H1 (cell line): Measurements from ENCODE around the gene RMND5A. TPM values are rescaled to one million over a fixed set of nuclear protein-coding genes. Genes with fewer than 3 reads are reported as not detected.

Experiments used
- CTCF ChIA-PET: fragments of 300-600 bp; sonication (Branson Sonifier 250); formaldehyde crosslinking; loops from one replicate; lab custom pipeline; 2021; ENCODE audit not compliant: partially characterized antibody; lab: Charles Lee
- POLR2A ChIA-PET: fragments of 300-600 bp; sonication (Branson Sonifier 250); formaldehyde crosslinking; loops from one replicate; lab custom pipeline; 2021; ENCODE audit warnings: inconsistent platforms; ENCODE audit not compliant: partially characterized antibody; lab: Charles Lee
- DNase-seq, 2 experiments: peaks; one replicate each; pipeline versions ENCODE4 v3.0.0 to v3.0.0-alpha.2; 2010 to 2022; ENCODE audit warnings: low spot score in 2 of 2, low read depth in 1 of 2, mixed read lengths in 1 of 2
- FAIRE-seq: peaks from 2 replicates; lab custom pipeline; 2011; peaks lifted over from hg19 to GRCh38; lab: Jason Lieb, UNC
- H2AFZ ChIP-seq: 2 replicates; pipeline ENCODE4 v1.8.1; 2012; ENCODE audit warnings: low read length, inconsistent platforms
- H2AK5ac ChIP-seq: 2 replicates; pipeline ENCODE4 v1.6.1; 2013; ENCODE audit warnings: low read depth, low read length
- H2BK120ac ChIP-seq: replicated peaks from 2 replicates; pipeline ENCODE3; 2013; ENCODE audit warnings: low read depth, low read length, inconsistent platforms
- H2BK12ac ChIP-seq: 2 replicates; pipeline ENCODE4 v1.6.1; 2013; ENCODE audit warnings: low read depth, low read length
- H2BK15ac ChIP-seq: 2 replicates; pipeline ENCODE4 v1.6.1; 2013; ENCODE audit warnings: low read length
- H2BK20ac ChIP-seq: 2 replicates; pipeline ENCODE4 v1.6.1; 2013; ENCODE audit warnings: low read length
- H2BK5ac ChIP-seq: 2 replicates; pipeline ENCODE4 v1.6.1; 2013; ENCODE audit warnings: low read depth, low read length
- H3K14ac ChIP-seq: 2 replicates; pipeline ENCODE4 v1.6.1; 2013; ENCODE audit warnings: inconsistent platforms; ENCODE audit not compliant: insufficient read length
- H3K18ac ChIP-seq: 2 replicates; pipeline ENCODE4 v1.6.1; 2013; ENCODE audit warnings: low read length; ENCODE audit errors: extremely low read depth
- H3K23ac ChIP-seq: 2 replicates; pipeline ENCODE4 v1.6.1; 2013; ENCODE audit warnings: inconsistent platforms; ENCODE audit not compliant: insufficient read length
- H3K23me2 ChIP-seq: 2 replicates; pipeline ENCODE4 v1.6.1; 2013; ENCODE audit warnings: low read depth, low read length
- H3K27ac ChIP-seq: 2 replicates; pipeline ENCODE4 v1.6.1; 2011; ENCODE audit warnings: low read depth, low read length, inconsistent platforms
- H3K27me3 ChIP-seq, 4 experiments: replicated peaks in 1 of 4; 1 replicate in 1 of 4; 2 replicates in 3 of 4; pipeline versions ENCODE4 v1.6.1 to v1.8.1; 2011 to 2013; ENCODE audit warnings: low read length in 3 of 4, mild to moderate bottlenecking in 3 of 4, inconsistent platforms in 2 of 4, mixed read lengths in 2 of 4, moderate library complexity in 1 of 4; ENCODE audit not compliant: control insufficient read depth in 3 of 4, insufficient read depth in 3 of 4; ENCODE audit errors: extremely low read depth in 1 of 4
- H3K36me3 ChIP-seq, 4 experiments: 2 replicates each; pipeline versions ENCODE4 v1.6.1 to v1.8.1; 2011 to 2013; ENCODE audit warnings: mild to moderate bottlenecking in 4 of 4, low read length in 3 of 4, moderate library complexity in 2 of 4, control low read depth in 1 of 4, inconsistent platforms in 1 of 4; ENCODE audit not compliant: insufficient read depth in 4 of 4, control insufficient read depth in 2 of 4
- H3K4ac ChIP-seq: replicated peaks from 2 replicates; pipeline ENCODE3; 2013; ENCODE audit warnings: low read length, low read depth, mixed read lengths, inconsistent platforms; ENCODE audit not compliant: insufficient read length
- H3K4me1 ChIP-seq, 4 experiments: replicated peaks in 1 of 4; 1 replicate in 1 of 4; 2 replicates in 3 of 4; pipeline versions ENCODE4 v1.6.1 to v1.8.1; 2011 to 2013; ENCODE audit warnings: low read length in 3 of 4, inconsistent platforms in 2 of 4, mixed read lengths in 1 of 4; ENCODE audit not compliant: insufficient read depth in 4 of 4, control insufficient read depth in 3 of 4
- H3K4me2 ChIP-seq, 2 experiments: 2 replicates each; pipeline versions ENCODE4 v1.6.1 to v1.8.1; 2011 to 2013; ENCODE audit warnings: low read depth in 2 of 2, low read length in 2 of 2, control low read depth in 1 of 2, inconsistent platforms in 1 of 2, mild to moderate bottlenecking in 1 of 2; ENCODE audit not compliant: insufficient read depth in 1 of 2
- H3K4me3 ChIP-seq, 4 experiments: fragments of 200-600, 300-600 bp in 1 of 4; sonication (generic), shearing (Covaris generic), sonication (Bioruptor Twin) in 1 of 4; 2 replicates each; pipeline versions ENCODE4 v1.5.1 to v1.8.1; 2011 to 2016; ENCODE audit warnings: low read length in 4 of 4, low read depth in 3 of 4, control low read depth in 2 of 4, inconsistent platforms in 2 of 4, mild to moderate bottlenecking in 2 of 4, mixed read lengths in 1 of 4, moderate library complexity in 1 of 4; ENCODE audit not compliant: insufficient read depth in 2 of 4; ENCODE audit errors: extremely low read depth in 1 of 4
- H3K56ac ChIP-seq: replicated peaks from 2 replicates; pipeline ENCODE3; 2013; ENCODE audit warnings: low read depth, mild to moderate bottlenecking, mixed read lengths, low read length, inconsistent platforms; ENCODE audit not compliant: insufficient read length
- H3K79me1 ChIP-seq: 2 replicates; pipeline ENCODE4 v1.6.1; 2013; ENCODE audit warnings: low read depth, low read length, control low read depth
- H3K79me2 ChIP-seq, 2 experiments: 2 replicates each; pipeline versions ENCODE4 v1.6.1 to v1.8.1; 2012 to 2013; ENCODE audit warnings: low read length in 2 of 2, mild to moderate bottlenecking in 2 of 2, inconsistent platforms in 1 of 2; ENCODE audit not compliant: insufficient read depth in 2 of 2, control insufficient read depth in 1 of 2
- H3K9ac ChIP-seq, 4 experiments: replicated peaks in 1 of 4; 1 replicate in 1 of 4; 2 replicates in 3 of 4; pipeline versions ENCODE4 v1.6.1 to v1.8.1; 2011 to 2013; ENCODE audit warnings: low read depth in 3 of 4, low read length in 3 of 4, control low read depth in 2 of 4, mild to moderate bottlenecking in 2 of 4, moderate library complexity in 2 of 4, inconsistent platforms in 1 of 4; ENCODE audit errors: extremely low read depth in 1 of 4
- H3K9me3 ChIP-seq, 2 experiments: 2 replicates each; pipeline versions ENCODE4 v1.6.1 to v1.8.1; 2012 to 2013; ENCODE audit warnings: mild to moderate bottlenecking in 2 of 2, moderate library complexity in 2 of 2, control low read depth in 1 of 2, inconsistent platforms in 1 of 2, low read depth in 1 of 2, low read length in 1 of 2, mixed read lengths in 1 of 2; ENCODE audit not compliant: insufficient read depth in 2 of 2
- H4K20me1 ChIP-seq, 2 experiments: replicated peaks in 1 of 2; 2 replicates each; pipeline versions ENCODE3 to v1.8.1; 2011 to 2013; ENCODE audit warnings: inconsistent platforms in 2 of 2, low read length in 2 of 2, mild to moderate bottlenecking in 1 of 2; ENCODE audit not compliant: insufficient read depth in 2 of 2, control insufficient read depth in 1 of 2
- H4K5ac ChIP-seq: 2 replicates; pipeline ENCODE4 v1.6.1; 2013; ENCODE audit warnings: low read length, low read depth, mixed read lengths, inconsistent platforms; ENCODE audit not compliant: insufficient read length
- H4K8ac ChIP-seq: 2 replicates; pipeline ENCODE4 v1.8.0; 2013; ENCODE audit warnings: mild to moderate bottlenecking, moderate library complexity, low read length, inconsistent platforms; ENCODE audit not compliant: insufficient read depth; ENCODE audit errors: extremely low read depth
- H4K91ac ChIP-seq: replicated peaks from 2 replicates; pipeline ENCODE3; 2013; ENCODE audit warnings: low read length, mixed read lengths, inconsistent platforms; ENCODE audit not compliant: insufficient read length
- CBX5 ChIP-seq: fragments of 300-800, 300-1000 bp; sonication (generic); IDR thresholded peaks from 2 replicates; pipeline ENCODE4 v1.7.1; 2016; ENCODE audit warnings: antibody characterized with exemption, low read length, low read depth
- CHD2 ChIP-seq: IDR thresholded peaks from 2 replicates; pipeline ENCODE4 v1.6.1; 2012; ENCODE audit warnings: low read length, improper control_type of control experiment
- CTCF ChIP-seq, 3 experiments: IDR thresholded peaks; 1 replicate in 2 of 3; 2 replicates in 1 of 3; pipeline versions ENCODE4 v1.5.1 to v1.6.1; 2011; ENCODE audit warnings: low read length in 3 of 3, mild to moderate bottlenecking in 3 of 3, inconsistent platforms in 2 of 3, low read depth in 1 of 3, moderate library complexity in 1 of 3; ENCODE audit not compliant: insufficient read depth in 1 of 3; ENCODE audit errors: control extremely low read depth in 1 of 3
- POLR2A ChIP-seq, 2 experiments: IDR thresholded peaks; 1 replicate in 1 of 2; 2 replicates in 1 of 2; pipeline ENCODE4 v1.6.1; 2011; ENCODE audit warnings: low read depth in 2 of 2, low read length in 2 of 2, mild to moderate bottlenecking in 2 of 2; ENCODE audit errors: control extremely low read depth in 1 of 2
- POU5F1 ChIP-seq: IDR thresholded peaks from 2 replicates; pipeline ENCODE4 v1.6.1; 2011; ENCODE audit warnings: low read depth, mild to moderate bottlenecking, low read length, moderate library complexity
- RAD21 ChIP-seq, 2 experiments: IDR thresholded peaks in 1 of 2; conservative IDR thresholded peaks in 1 of 2; 2 replicates each; pipeline ENCODE4 v1.6.1; 2011; ENCODE audit warnings: low read depth in 2 of 2, low read length in 2 of 2, improper control_type of control experiment in 1 of 2, inconsistent platforms in 1 of 2, mild to moderate bottlenecking in 1 of 2, moderate library complexity in 1 of 2
- TBP ChIP-seq: IDR thresholded peaks from 2 replicates; pipeline ENCODE4 v1.6.1; 2011; ENCODE audit warnings: low read depth, low read length, improper control_type of control experiment
- USF2 ChIP-seq: IDR thresholded peaks from 2 replicates; pipeline ENCODE4 v1.6.1; 2011; ENCODE audit warnings: low read length, improper control_type of control experiment
- WGBS, 2 experiments: shearing (Covaris generic) in 1 of 2; methylation state at CpG; one replicate each; pipeline versions ENCODE4 v1.1.6 to v1.1.7; 2013 to 2015; ENCODE audit warnings: low lambda C conversion rate in 2 of 2, mixed read lengths in 2 of 2, inconsistent platforms in 1 of 2, low coverage in 1 of 2, missing lambda C conversion rate in 1 of 2; ENCODE audit not compliant: insufficient replicate concordance in 2 of 2, insufficient coverage in 1 of 2, insufficient read length in 1 of 2; ENCODE audit errors: extremely low coverage in 1 of 2, missing lambda C conversion rate in 1 of 2; 5-methylcytosine and 5-hydroxymethylcytosine counted together
- polyA plus RNA-seq, 7 experiments: library from polyadenylated mRNA; depleted of rRNA in 3 of 7; stranded (reverse) in 5 of 7; unstranded in 2 of 7; fragments of >200 nt in 5 of 7; fragments of 200-250 nt in 2 of 7; gene quantifications; 1 replicate in 5 of 7; 2 replicates in 1 of 7; 4 replicates in 1 of 7; pipeline versions ENCODE4 v1.2.1 to v1.2.3, GENCODE V29; 2011 to 2013; ENCODE audit warnings: missing spikeins in 2 of 7, mixed read lengths in 2 of 7
- total RNA-seq: library from RNA; stranded (reverse); fragmentation: NEBNext Ultra II Directional; extraction: Animal tissue kit (Norgen Biotek cat#: 25700); gene quantifications from 2 replicates; pipeline ENCODE4 v1.2.1, GENCODE V29; 2021

Gene RMND5A
- total and polyA plus RNA-seq, 2 of the 8 experiments (the other 6 are each of a cell fraction or from before 2014, with no cell fraction given) = 21.0 to 66.2 TPM

- Histone ChIP-seq H3K9ac (no peak overlapping the region; a peak in 2 of 7 replicates), H2BK20ac (no peak overlapping the region), H3K18ac (no peak overlapping the region), H3K27me3 (peaks cover 34 to 53% (median 49%) of the 10 kb centered on the region in 4 experiments), H3K9me3 (no peaks in the 10 kb centered on the region; a peak in 1 of 4 replicates), H3K14ac (no peak overlapping the region), H3K36me3 (peaks cover 0 to 8% (median 0%) of the 10 kb centered on the region in 4 experiments; a peak in 1 of 8 replicates), H2BK15ac (no peak overlapping the region), H4K20me1 (peaks cover 0 to 10% of the 10 kb centered on the region in 2 experiments), H3K23me2 (peaks cover 14% of the 10 kb centered on the region), H3K4ac (no peak overlapping the region), H3K27ac (no peak overlapping the region), H2BK12ac (no peak overlapping the region), H2BK120ac (no peak overlapping the region), H3K79me1 (no peaks in the 10 kb centered on the region), H4K5ac (no peak overlapping the region), H3K56ac (no peak overlapping the region), H2AK5ac (no peak overlapping the region), H3K79me2 (no peaks in the 10 kb centered on the region), H3K23ac (no peak overlapping the region), H3K4me3 (peak overlapping the region; percentile 17 to 56 (median 26); a peak in 7 of 8 replicates), H2AFZ (peak overlapping the region; percentile 73), H2BK5ac (no peak overlapping the region), H3K4me2 (peak overlapping the region; percentile 69 to 73), H4K8ac (peak overlapping the region; percentile 11; the same call in 1 of the 2 replicates), H4K91ac (no peak overlapping the region), H3K4me1 (peaks cover 0 to 9% (median 4%) of the 10 kb centered on the region in 4 experiments; a peak in 5 of 7 replicates)
- ChIA-PET POLR2A (no interaction called here), CTCF (interaction anchor here (0.8 kb wide), 1 partner anchor 24 kb away, joined by 3 read pairs; no protein-coding TSS in a partner anchor)
- 7% methylated on average over 44 of the region's 64 CpGs; no CpG with 5 or more reads in 1 of the 2 experiments for WGBS, 2 experiments
- FAIRE-seq (no peak), DNase-seq (peak in 1 of 2 experiments; percentile 82)
- TF ChIP-seq USF2 (peak; percentile 70), CHD2 (no peak), CBX5 (no peak), POLR2A (IDR thresholded peaks at IDR 0.05; ENCODE audit: control extremely low read depth in 1 of 2, low read depth in 2 of 2, low read length in 2 of 2) (no peak), RAD21 (IDR thresholded peaks at IDR 0.05 in 1 of 2, conservative IDR thresholded peaks at IDR 0.05 in 1 of 2; ENCODE audit: low read depth in 2 of 2, low read length in 2 of 2) (no peak), TBP (no peak), CTCF (IDR thresholded peaks at IDR 0.05; ENCODE audit: control extremely low read depth in 1 of 3, insufficient read depth in 1 of 3, low read depth in 1 of 3, low read length in 3 of 3) (no peak), POU5F1 (no peak)
Observed at GRCh38 chr2:86788881-86789686, 69.0 kb downstream of the RMND5A start.
